ENCODE data around the gene GRIA4. TPM values are rescaled to one million over a fixed set of nuclear protein-coding genes. Genes with fewer than 3 reads are reported as not detected.

Gene GRIA4
- total RNA-seq, result not detected in 2 replicates
- polyA plus RNA-seq (2012), result 0.06 TPM

DNA sequence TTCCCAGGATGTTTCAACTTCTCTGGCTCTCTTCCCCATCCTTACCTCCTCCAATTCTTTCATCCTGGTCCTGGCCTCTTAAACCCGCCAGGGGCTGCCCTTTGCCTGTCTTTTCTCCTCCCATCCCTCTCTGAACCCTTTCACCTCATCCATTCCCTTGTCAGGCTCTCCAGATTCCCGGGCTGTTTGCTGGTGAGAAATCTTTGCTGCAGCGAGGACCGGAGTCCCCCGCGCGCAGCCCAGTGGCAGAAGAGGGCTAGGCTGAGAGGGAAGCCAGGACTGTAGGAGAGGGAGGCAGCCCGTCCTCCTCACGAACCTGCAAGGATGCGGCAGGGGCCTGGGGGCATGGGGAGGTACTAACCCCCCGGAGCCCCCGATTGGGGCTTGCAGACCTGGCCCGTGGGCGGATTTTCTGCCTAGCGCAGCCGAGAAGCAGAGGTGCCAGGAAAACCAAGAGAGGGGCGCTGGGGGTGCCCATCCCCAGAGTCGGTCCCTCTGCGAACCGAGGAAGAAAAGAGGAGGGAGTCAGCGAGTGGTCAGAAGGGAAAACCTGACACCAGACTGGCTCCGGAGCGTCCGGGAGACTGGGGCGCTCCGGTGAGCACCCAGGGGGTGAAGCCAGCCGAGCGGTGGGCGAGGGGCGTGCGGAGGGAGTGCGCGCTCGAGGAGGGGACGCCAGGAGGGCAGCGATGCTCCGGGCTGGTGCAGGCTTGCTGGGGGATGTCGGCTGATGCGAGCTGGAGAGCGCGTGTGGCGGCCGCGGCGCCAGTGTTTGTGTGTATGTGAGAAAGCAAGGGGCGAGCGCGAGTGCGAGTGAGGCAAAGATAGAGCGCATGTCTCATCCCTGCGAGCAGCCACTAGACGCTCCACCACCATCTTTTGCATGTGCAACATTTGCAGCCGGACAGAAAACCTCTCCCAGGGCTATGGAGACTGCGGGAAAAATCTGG, at the start of gene GRIA4:
GRIA4 (plus strand) TSS at position 242 of the 950 bp plus-strand sequence. CDS start 925 bp downstream, outside the sequence.
- DNase-seq (ENCODE audit: low read depth), result peak; percentile 20

DNA sequence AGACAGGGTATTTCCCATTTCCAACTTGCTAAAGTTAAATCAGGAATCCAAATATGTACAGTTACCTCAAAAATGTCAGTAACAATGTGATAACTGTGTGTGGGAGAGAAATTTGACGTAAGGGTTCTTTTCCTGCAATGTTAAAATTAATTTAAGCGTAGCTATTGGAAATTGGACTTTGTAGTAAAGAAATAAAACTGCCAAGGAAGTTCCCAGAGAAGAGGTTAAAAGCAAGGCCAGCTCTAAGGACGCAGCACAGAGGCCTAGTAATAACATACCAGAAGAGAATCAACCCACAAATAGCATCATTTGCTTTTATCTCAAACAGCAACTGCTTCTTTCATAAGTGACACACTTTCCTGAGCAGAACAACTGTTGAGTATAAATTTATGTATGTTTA, 36.8 kb upstream of the GRIA4 start:
- DNase-seq (ENCODE audit: low read depth), result no peak

DNA sequence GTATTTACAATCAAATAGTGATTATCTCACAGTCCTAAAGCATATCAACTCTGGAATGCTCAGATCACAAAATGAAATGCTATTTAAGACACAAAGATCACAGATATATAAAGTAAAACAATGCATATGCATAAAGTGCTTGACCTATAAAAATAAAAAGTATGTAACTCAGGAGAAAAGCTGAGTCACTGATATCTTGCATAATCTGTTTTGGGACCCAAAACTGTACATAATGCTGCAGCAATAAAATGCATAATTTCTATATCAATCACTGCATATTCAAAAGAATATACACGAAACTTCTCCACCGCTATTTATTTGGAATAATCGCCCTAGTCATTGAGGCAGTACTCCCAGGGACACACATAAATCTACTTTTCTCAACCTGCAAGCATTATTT, 34.9 kb upstream of the GRIA4 start:
- no peak for DNase-seq (ENCODE audit: low read depth)

DNA sequence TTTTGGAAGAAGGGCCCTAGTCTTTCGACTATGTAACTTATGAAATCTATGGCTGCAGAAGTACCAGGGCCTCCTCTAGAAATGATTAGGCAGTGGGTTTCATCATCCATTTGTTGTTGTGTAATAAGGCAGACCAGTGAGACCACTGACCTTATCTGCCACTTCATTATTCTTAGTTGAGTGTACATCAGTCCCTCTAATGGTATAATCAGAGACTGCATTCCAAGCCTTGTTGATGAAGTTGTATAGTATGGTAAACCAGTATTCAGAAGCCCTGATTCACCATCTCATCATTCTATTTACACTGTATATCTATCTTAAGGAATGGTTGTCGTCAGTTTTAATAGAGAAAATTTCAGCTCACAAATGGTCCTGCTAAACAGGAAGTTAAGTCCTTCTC, 32.2 kb upstream of the GRIA4 start:
- DNase-seq (ENCODE audit: low read depth), result no peak

DNA sequence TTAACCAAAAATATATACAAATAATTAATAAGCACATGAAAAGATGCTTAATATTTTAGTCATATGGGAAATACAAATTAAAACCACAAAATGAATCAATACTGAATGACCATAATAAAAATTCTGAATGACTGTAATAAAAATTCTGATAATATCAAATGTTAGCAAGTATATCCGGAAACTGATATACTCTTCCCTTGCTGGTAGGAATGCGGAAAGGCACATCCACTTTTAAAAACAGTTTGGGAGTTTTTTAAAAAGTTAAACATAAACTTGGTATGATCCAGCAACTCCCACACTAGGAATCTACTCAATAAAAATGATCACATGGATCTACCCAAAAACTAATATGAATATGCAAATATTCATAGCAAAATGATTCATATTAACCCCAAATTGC, 30.8 kb upstream of the GRIA4 start:
- DNase-seq (ENCODE audit: low read depth), result no peak

DNA sequence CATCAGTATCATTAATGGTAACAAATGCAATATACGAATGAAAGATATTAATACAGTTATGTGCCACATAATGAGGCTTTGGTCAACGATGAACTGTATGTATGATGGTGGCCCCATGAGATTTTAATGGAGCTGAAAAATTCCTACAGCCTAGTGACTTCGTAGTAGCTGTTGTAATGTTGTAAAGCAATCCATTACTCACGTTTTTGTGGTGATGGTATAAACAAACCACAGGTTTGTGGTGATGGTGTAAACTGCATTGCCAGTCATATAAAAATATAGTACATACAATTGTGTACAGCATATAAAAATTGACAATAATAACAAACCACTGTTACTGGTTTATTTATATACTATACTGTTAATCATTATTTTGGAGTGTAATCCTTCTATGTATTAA, 27.4 kb upstream of the GRIA4 start:
- no peak for DNase-seq (ENCODE audit: low read depth)

DNA sequence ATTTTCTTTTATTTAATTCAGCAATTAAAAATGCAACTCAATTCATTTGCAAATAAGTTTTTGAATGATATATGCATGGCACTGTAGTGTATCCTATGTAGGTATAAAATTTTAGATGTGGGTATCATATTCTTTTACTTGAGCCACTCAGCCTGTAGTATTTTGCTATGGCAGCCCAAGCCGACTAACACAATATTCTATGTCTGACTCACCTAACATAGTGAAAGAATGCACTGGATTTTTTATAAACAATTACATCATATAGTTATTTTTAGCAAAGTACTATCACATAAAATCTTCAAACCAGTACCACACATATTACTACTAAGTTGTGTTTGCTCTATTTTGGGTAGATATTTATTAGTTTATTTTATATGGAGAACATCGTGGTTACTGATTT, 21.9 kb upstream of the GRIA4 start:
- DNase-seq (ENCODE audit: low read depth), result peak; percentile 12

DNA sequence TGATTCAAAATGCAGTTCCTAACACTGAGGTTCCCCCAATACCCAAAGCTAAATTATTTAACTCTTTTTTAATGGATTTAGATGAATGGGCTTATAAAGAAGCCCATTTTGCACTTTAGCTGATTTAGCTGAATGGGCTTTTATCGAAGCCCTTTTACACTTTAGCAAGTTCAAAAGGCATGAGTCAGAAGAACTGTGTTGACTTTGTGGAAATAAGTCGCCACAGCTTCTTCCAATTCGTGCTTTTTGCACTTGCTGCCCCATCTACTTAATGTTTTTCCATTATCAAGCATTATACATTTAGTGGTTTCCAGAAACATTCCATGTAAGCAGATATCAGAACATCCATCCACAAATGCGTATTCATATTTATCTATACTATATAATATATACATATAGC, 20.5 kb upstream of the GRIA4 start:
- DNase-seq (ENCODE audit: low read depth), result no peak

DNA sequence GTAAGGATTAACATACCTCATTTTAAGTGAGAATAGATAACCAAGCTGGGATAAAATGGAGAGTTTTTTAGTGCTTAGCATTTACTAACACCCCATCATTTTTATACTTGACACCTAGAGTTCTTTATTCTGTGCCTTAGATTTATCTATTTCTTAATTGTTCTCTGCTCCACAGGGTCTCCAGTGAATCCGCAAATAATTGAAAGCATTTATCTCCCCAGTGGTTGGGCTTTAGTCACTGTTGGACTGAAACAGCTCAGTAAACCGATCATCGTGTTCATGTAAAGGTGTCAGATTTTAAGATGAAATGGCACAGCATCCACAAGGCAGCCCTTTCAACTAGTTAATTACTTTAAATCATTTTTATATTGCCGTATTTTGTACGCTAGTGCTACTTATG, 17.8 kb upstream of the GRIA4 start:
- DNase-seq (ENCODE audit: low read depth), result no peak

DNA sequence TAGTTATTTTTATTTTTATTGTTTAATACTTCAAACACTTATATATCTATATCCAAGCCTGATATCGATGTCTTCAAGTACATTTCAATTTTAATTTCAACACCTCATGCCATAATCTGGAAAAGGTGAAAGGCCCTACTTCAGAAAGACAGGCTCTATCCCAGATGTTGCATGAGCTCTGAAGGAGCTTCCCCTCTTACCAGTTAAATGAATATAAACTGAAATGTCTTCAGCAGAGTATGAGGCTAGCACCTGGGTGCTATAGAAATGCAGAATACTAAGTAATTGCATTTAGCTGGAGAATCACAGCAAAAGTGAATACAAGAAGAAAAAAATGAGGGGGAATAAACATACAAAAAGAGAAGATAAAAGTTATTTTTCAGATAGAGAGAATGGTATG, 11.5 kb upstream of the GRIA4 start:
- no peak for DNase-seq (ENCODE audit: low read depth)

DNA sequence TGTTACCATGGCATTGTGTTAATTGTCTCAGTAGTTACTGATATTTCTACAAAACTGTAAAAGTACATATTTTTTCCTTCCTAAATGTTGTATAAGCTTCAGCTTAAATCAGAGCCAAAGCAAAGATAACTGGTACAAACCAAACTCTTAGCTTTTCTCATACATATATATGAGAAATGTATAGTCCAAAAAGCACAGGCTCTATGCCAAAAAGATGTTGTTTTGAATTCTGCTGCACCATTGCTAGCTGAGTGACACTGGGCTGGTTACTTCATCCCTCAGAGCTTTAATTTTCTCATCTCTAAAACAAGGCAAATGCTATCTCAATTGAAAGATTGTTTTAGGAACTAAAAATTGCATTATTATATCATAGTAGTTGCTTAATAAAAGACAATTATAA, 6.7 kb upstream of the GRIA4 start:
- no peak for DNase-seq (ENCODE audit: low read depth)

DNA sequence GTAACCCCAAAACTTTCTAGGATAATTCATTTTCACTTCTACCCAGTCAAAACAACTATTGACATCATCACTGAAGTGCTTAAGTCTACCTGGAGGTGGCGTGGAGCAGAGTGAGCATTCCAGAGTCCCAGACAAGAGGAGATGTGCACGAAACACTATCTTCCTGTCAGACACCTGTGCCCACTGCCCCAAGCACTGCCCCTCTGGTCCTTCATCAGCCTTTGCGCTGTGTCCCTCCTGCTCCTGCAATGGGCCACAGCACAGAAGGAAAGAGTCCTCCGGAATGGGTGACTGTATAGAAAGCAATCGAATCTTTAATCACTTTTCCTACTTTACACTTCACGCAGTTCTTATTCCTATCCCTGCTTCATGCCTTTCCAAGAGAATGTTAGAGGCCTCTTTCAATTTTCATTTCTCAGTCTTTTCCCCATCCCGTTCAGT, 512 bp upstream of the GRIA4 start:
- no peak for DNase-seq (ENCODE audit: low read depth)

DNA sequence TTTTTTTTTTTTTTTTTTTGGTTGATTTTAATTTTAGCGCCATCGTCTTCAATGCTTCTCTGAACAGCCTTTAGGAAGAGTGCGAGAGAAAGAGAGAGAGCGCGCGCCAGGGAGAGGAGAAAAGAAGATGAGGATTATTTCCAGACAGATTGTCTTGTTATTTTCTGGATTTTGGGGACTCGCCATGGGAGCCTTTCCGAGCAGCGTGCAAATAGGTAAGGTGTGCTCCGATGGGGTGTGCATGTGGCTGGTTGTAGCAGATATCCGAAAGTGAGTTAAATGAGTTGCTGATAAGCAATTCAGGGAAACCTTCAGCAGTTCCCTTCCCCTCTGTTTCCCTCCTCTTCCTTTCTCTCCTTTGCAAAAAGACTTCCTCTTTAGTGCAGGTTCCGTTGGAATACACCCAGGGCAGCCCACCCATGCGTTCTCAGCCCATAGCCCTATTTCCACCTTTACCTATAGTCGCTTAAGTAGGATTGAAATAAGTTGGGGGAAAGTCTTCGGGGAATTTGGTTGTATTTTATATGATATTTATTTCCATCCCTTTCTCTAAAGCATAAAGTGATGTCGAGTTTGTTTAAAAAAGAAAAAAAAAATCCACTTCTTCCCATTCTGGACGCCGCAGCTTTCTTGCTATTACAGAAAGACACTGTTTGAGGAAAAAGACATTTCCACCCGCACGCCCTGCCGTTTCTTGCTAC, 1.1 kb downstream of the GRIA4 start:
- DNase-seq (ENCODE audit: low read depth), result no peak

DNA sequence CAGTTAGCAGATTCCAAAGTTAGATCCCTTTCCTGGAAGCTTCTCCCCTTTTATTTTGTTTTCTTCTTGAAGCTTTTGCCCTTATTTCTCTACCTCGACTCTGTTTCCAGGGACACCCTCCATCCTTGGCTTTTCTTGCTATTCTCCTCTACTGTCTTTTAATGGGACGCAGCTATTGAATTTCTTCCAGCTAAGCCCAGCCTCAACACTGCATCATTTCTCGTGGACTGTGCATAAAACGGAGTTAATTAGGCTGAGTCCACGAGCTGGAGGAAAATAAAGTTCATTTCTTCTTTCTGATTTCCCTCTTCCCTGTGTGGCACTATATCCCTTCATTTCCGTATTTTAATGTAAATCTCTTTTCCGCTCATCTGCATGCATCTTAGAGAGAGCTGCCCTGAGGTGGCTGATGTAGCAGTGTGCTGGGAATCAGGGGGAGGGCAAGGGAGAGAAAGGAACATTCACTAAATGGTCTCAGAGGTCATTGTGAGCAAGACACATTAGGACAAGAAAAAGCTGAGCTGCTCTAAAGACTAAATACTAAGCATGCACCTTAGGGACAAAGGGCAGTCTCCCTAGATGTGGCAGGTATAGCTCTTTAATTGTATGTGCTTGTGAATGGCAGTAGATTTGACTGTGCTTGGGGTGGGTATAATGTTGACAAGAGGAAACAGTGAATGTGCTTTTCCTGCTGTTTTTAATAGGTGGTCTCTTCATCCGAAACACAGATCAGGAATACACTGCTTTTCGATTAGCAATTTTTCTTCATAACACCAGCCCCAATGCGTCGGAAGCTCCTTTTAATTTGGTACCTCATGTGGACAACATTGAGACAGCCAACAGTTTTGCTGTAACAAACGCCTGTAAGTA, 1.9 kb downstream of the GRIA4 start:
- no peak for DNase-seq (ENCODE audit: low read depth)

DNA sequence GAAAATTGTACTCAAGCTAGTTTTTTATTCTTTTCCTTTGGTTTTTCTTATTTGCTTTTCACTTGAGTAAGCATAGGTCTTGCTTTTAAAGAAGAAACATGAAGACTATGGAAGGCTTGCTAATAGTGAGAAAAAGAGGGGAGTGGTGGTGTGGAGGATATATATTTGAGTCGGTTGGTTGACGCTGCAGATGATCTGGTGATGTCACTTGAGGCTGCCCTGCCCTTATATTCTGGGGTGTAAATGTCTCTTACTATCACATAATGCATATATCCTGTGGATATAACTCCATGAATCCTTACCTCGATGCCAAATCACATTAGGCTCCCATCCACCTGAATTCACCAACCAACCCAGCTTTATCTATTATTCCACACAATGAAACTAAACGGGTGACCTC, 2.9 kb downstream of the GRIA4 start:
- no peak for DNase-seq (ENCODE audit: low read depth)

DNA sequence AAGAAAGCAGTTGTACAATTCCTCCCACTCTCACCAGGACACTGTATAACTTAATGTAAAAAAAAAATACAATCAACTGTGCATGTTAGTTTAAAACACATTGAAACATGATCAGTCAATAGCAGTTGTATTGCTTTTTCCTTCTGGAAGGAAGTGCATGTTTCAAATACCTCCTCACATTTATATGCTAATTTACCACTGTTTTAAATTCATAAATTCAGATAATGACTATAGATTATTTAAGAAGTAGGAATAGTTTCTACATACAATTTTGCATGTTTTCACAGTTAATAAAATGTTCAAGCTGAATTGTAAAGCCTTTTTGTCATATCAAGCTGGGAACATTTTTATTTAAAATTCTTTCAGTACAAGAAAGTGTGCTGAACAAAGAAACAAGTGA, 3.3 kb downstream of the GRIA4 start:
- no peak for DNase-seq (ENCODE audit: low read depth)

DNA sequence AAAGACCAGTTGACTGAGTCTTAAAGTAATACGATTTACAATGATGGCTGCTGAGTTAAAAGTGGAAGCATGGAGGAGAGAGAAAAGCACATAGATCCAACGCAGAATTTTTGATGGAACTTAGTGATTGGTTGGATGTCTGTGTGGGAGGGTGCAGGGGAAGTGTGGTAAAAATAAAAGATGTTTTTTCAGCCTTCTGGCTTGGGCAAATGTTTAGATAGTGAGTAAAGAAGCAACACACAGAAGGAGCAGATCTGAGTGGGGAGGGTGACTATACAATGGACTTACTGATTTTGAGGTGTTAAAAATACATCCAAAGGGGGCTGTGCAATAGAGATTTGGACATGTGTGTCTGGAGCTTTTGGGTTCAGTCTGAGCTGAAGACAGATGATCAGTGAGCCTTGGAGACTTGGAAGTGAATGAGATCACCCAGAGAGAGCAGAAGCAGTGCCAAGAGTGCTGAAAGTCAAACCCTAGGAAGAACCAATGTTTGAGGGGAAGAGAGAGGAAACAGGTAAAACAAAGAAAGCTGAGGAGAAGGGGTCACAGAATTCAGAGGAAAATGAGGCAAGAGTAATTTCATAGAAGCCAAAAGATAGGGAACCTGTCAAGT, 8.6 kb downstream of the GRIA4 start:
- DNase-seq (ENCODE audit: low read depth), result no peak

DNA sequence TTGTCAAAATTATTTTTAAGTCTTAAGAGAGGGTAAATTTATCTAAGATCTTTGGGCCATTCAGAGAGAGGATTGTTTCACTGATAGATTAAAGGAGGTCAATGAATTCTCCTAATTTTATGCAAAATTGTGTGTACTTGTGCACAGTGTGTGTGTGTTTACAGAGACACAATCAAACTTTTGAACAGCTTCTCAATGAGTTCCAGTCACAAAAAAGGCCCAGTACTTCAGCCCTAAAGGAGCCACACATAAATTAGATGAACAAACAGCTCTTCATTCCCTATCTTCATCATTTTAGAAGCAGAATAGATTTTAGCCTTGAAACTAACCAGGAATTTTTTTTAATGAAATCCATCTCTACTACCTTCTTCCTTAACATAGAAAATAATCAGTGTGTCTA, 9.7 kb downstream of the GRIA4 start:
- no peak for DNase-seq (ENCODE audit: low read depth)

DNA sequence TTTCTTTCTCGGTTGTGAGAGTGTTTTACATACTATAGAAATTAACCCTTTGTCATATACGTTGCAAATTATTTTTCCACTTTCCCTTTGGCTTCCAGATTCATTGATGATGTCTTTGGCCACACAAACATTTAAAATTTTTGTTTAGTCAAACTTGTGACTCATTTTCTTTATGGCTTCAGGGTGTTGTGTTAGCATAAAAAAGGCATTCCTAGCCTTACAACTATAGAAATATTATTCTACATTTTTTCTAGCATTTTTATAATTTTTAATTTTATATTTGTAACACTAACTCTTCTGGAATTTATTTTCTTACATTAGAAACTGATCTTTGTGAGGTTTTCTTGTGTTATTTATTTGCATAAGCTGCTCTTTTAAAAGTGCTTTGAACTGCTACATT, 12.1 kb downstream of the GRIA4 start:
- DNase-seq (ENCODE audit: low read depth), result no peak

DNA sequence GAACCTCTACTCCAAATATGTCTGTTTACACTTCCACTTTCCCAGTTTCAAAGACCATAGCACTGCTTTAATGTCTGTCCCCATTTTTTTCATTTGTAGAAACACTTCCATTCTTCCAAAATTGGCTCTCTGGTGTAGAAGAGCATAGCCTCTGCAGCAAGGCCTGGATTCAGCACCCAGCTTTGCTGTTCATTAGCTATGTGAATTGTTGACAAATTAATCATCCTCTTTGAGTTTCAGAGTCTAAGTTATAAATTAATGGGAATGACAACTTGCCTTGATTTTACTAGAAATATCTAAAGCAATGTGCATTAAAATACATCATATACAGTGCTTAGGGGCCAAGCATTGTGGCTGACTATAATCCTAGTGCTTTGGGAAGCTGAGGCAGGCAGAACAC, 22.4 kb downstream of the GRIA4 start:
- DNase-seq (ENCODE audit: low read depth), result no peak

DNA sequence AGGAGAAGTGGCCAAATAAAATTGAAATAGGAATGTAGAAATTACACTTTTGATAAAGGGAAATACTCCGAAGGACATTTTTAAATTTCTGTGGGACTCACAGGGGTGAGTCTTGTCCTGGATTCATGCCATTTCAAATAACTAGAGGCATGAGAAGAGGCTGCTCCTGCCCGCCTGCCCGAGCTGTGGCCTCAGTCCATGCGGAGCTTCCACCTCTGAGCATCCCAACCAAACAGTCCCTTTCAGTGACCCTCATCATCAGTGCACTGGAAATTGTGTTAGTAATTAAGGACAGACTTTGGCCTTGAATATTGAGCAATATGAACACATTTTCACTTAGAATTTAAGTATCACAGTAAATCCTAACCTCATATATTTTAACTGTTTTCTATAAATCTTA, 25.6 kb downstream of the GRIA4 start:
- no peak for DNase-seq (ENCODE audit: low read depth)

Data from myocyte (in vitro differentiated cells).